Measurements from ENCODE around the gene ADAMTS20. TPM values are rescaled to one million over a fixed set of nuclear protein-coding genes. Genes with fewer than 3 reads are reported as not detected.

Gene ADAMTS20
- polyA plus RNA-seq, 1 donor (not counting 4 experiments of a cell fraction or from before 2014, with no cell fraction given), result not detected

DNA sequence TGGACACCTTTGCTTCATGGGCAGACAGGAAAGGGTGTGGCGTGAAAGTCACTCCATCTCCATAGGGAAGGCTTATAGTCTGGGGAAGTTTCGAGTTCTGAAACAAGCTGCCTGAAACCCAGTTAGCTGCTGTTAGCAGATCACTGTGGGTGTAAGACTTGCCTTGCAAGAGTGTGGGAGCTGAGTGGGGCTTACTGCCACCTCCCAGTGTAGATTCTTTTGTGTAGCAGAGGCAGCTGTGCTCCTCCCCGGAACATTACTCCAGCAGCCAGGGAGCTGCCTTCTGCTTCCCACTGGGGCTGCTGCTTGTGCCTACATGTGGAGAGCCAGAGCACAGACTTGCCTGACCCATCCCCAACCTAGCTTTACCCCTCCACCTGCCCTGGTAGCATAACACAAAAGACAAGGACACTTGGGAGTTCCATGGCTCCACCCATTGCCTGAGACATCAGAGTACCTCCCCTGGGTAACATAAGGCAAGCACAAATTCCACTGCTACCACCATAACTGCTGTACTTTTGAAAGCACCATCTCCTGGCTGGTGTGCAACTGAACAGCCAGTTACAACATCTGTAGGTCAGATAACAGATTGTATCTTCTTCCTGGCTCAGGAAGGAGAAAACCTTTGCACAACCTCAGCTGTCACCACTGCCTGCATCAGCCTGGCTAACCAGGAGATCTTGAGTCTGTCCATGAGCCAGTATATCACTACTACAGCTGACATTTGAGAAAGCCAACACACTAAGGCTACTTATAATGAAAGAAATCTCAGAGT is 69.5 kb downstream of the ADAMTS20 start:
- DNase-seq (ENCODE audit: low read depth, low spot score), result no peak
- Histone ChIP-seq H3K36me3 (ENCODE audit: control insufficient read depth in 2 of 2, extremely low read depth in 1 of 2, insufficient read depth in 2 of 2, low read length in 2 of 2) (no peaks in the 10 kb centered on the region), H2AFZ (ENCODE audit: control insufficient read depth, low read length) (no peak overlapping the region), H3K9me1 (ENCODE audit: control insufficient read depth, extremely low read depth, insufficient read depth, low read length) (no peaks in the 10 kb centered on the region), H3K4me3 (ENCODE audit: control insufficient read depth in 2 of 3, extremely low read depth in 1 of 3, insufficient read depth in 2 of 3, low read depth in 1 of 3, low read length in 3 of 3) (no peak overlapping the region), H3K4me2 (ENCODE audit: control insufficient read depth, extremely low read depth, insufficient read depth, low read depth, low read length) (no peak overlapping the region), H3K27ac (ENCODE audit: control insufficient read depth, insufficient read depth, low read length) (no peak overlapping the region), H3K27me3 (ENCODE audit: control insufficient read depth, extremely low read depth, insufficient read depth, low read length) (no peaks in the 10 kb centered on the region), H3K79me2 (ENCODE audit: control insufficient read depth, insufficient read depth, low read length) (no peaks in the 10 kb centered on the region), H3K9ac (ENCODE audit: control insufficient read depth, extremely low read depth, insufficient read depth, low read length) (no peak overlapping the region), H3K9me3 (ENCODE audit: control insufficient read depth, low read depth, low read length) (no peaks in the 10 kb centered on the region), H4K20me1 (ENCODE audit: control insufficient read depth, extremely low read depth, insufficient read depth, low read length) (no peaks in the 10 kb centered on the region), H3K4me1 (ENCODE audit: control insufficient read depth, extremely low read depth, insufficient read depth, low read length) (no peaks in the 10 kb centered on the region)
- TF ChIP-seq CTCF (optimal IDR thresholded peaks at IDR 0.05 in 1 of 3, IDR thresholded peaks at IDR 0.05 in 1 of 3, conservative IDR thresholded peaks at IDR 0.05 in 1 of 3; ENCODE audit: extremely low read depth in 1 of 3, insufficient read depth in 2 of 3, low read length in 3 of 3) (no peak), EZH2 (IDR thresholded peaks at IDR 0.05; ENCODE audit: low read length) (no peak)
- no peak for FAIRE-seq
- dilution Hi-C loops (cut with MboI; ENCODE audit: extremely low pct_ligation_motif_present, low sequenced_read_pairs), result no loop called here

GRCh38 chr12:43480591-43480990 is 71.4 kb downstream of the ADAMTS20 start:
- no peak overlapping the region for H3K27ac ChIP-seq (ENCODE audit: control insufficient read depth, insufficient read depth, low read length)
- TF ChIP-seq CTCF (optimal IDR thresholded peaks at IDR 0.05 in 1 of 3, IDR thresholded peaks at IDR 0.05 in 1 of 3, conservative IDR thresholded peaks at IDR 0.05 in 1 of 3; ENCODE audit: extremely low read depth in 1 of 3, insufficient read depth in 2 of 3, low read length in 3 of 3), result no peak
- no peak for TF ChIP-seq EZH2 (IDR thresholded peaks at IDR 0.05; ENCODE audit: low read length)
- H3K4me3 ChIP-seq (ENCODE audit: control insufficient read depth in 2 of 3, extremely low read depth in 1 of 3, insufficient read depth in 2 of 3, low read depth in 1 of 3, low read length in 3 of 3), result no peak overlapping the region
- H3K36me3 ChIP-seq (ENCODE audit: control insufficient read depth in 2 of 2, extremely low read depth in 1 of 2, insufficient read depth in 2 of 2, low read length in 2 of 2), result no peaks in the 10 kb centered on the region
- no peaks in the 10 kb centered on the region for H4K20me1 ChIP-seq (ENCODE audit: control insufficient read depth, extremely low read depth, insufficient read depth, low read length)
- no peak overlapping the region for H3K9ac ChIP-seq (ENCODE audit: control insufficient read depth, extremely low read depth, insufficient read depth, low read length)
- H3K9me1 ChIP-seq (ENCODE audit: control insufficient read depth, extremely low read depth, insufficient read depth, low read length), result no peaks in the 10 kb centered on the region
- dilution Hi-C loops (cut with MboI; ENCODE audit: extremely low pct_ligation_motif_present, low sequenced_read_pairs), result no loop called here
- FAIRE-seq (no peak), DNase-seq (ENCODE audit: low read depth, low spot score) (no peak)
- no peaks in the 10 kb centered on the region for H3K79me2 ChIP-seq (ENCODE audit: control insufficient read depth, insufficient read depth, low read length)
- no peak overlapping the region for H2AFZ ChIP-seq (ENCODE audit: control insufficient read depth, low read length)
- no peaks in the 10 kb centered on the region for H3K9me3 ChIP-seq (ENCODE audit: control insufficient read depth, low read depth, low read length)
- H3K4me1 ChIP-seq (ENCODE audit: control insufficient read depth, extremely low read depth, insufficient read depth, low read length), result no peaks in the 10 kb centered on the region
- no peaks in the 10 kb centered on the region for H3K27me3 ChIP-seq (ENCODE audit: control insufficient read depth, extremely low read depth, insufficient read depth, low read length)
- H3K4me2 ChIP-seq (ENCODE audit: control insufficient read depth, extremely low read depth, insufficient read depth, low read depth, low read length), result no peak overlapping the region

Data from keratinocyte (primary cell).